A549 (cell line): ENCODE data around the gene PLEKHA6. TPM values are rescaled to one million over a fixed set of nuclear protein-coding genes. Genes with fewer than 3 reads are reported as not detected.

Experiments
- ATAC-seq, 2 experiments: fragments of 200-7000 bp in 1 of 2; fragments of >200 bp in 1 of 2; cut with Nextera tagmentation in 1 of 2; cut with Tn5 transposase in 1 of 2; 3 replicates each; pipeline versions ENCODE4 v1.8.0 to v1.9.1; 2018 to 2020; ENCODE audit warnings: mild to moderate bottlenecking in 1 of 2, moderate library complexity in 1 of 2
- CTCF ChIA-PET: fragments of 300-600 bp; sonication (Branson Sonifier 250); formaldehyde crosslinking; extraction: SDS; loops from one replicate; lab custom pipeline; 2021; ENCODE audit warnings: antibody characterized with exemption, inconsistent platforms; lab: Yijun Ruan, JAX
- POLR2A ChIA-PET: fragments of 350-600 bp; formaldehyde crosslinking; extraction: SDS; loops from one replicate; lab custom pipeline; 2021; ENCODE audit warnings: antibody characterized with exemption, inconsistent platforms; lab: Yijun Ruan, JAX
- DNase-seq, 2 experiments: peaks; one replicate each; pipeline versions ENCODE4 v3.0.0 to v3.0.0-alpha.2; 2011 to 2016; ENCODE audit warnings: low read depth in 1 of 2, low spot score in 1 of 2
- FAIRE-seq: peaks from 2 replicates; lab custom pipeline; 2011; peaks lifted over from hg19 to GRCh38; lab: Jason Lieb, UNC
- H3K27ac ChIP-seq, 2 experiments: fragments of >200 bp; sonication (Bioruptor Twin); formaldehyde crosslinking; 3 replicates each; pipeline ENCODE4 v1.5.1; 2016 to 2017
- H3K4me1 ChIP-seq: fragments of >200 bp; sonication (Bioruptor Twin); formaldehyde crosslinking; 3 replicates; pipeline ENCODE4 v1.6.1; 2016
- H3K4me2 ChIP-seq: fragments of >200 bp; sonication (Bioruptor Twin); formaldehyde crosslinking; 3 replicates; pipeline ENCODE4 v1.6.1; 2016
- H3K4me3 ChIP-seq: fragments of >200 bp; sonication (Bioruptor Twin); formaldehyde crosslinking; 3 replicates; pipeline ENCODE4 v1.5.1; 2016
- H3K9me3 ChIP-seq: fragments of >200 bp; sonication (Bioruptor Twin); formaldehyde crosslinking; 3 replicates; pipeline ENCODE4 v1.6.1; 2016
- CBX2 ChIP-seq: fragments of 200-600 bp; sonication (generic); IDR thresholded peaks from 2 replicates; pipeline ENCODE4 v1.6.1; 2016; ENCODE audit warnings: low read depth, mild to moderate bottlenecking, borderline replicate concordance
- CHD4 ChIP-seq: fragments of 200-600 bp; sonication (generic); IDR thresholded peaks from 2 replicates; pipeline ENCODE4 v1.6.1; 2016; ENCODE audit warnings: antibody characterized with exemption, mild to moderate bottlenecking, borderline replicate concordance
- EHMT2 ChIP-seq: fragments of 200-600 bp; sonication (generic); IDR thresholded peaks from 2 replicates; pipeline ENCODE4 v1.6.1; 2016; ENCODE audit warnings: antibody characterized with exemption, low read depth, mild to moderate bottlenecking, moderate library complexity
- ELK1 ChIP-seq: fragments of 150-350 bp; IDR thresholded peaks from 2 replicates; pipeline ENCODE4 v1.6.1; 2014; ENCODE audit warnings: low read depth, mild to moderate bottlenecking, low read length
- FOSB ChIP-seq: fragments of 250-450 bp; sonication (Bioruptor Pico); IDR thresholded peaks from 2 replicates; pipeline ENCODE4 v1.5.0; 2020; ENCODE audit warnings: mild to moderate bottlenecking, moderate library complexity
- GATA3 ChIP-seq: IDR thresholded peaks from 2 replicates; pipeline ENCODE4 v1.6.1; 2012; ENCODE audit warnings: borderline replicate concordance
- HOXA7 ChIP-seq: fragments of 250-450 bp; sonication (Bioruptor Pico); IDR thresholded peaks from 2 replicates; pipeline ENCODE4 v1.5.0; 2020; ENCODE audit warnings: mild to moderate bottlenecking, moderate library complexity
- KDM1A ChIP-seq: fragments of 200-600 bp; sonication (generic); IDR thresholded peaks from 2 replicates; pipeline ENCODE4 v1.6.1; 2016; ENCODE audit warnings: low read depth, mild to moderate bottlenecking
- MAX ChIP-seq: IDR thresholded peaks from 2 replicates; pipeline ENCODE4 v1.6.1; 2012
- NFE2L2 ChIP-seq: fragments of 150-350 bp; conservative IDR thresholded peaks from 2 replicates; pipeline ENCODE4 v1.6.1; 2014; ENCODE audit warnings: low read length
- NR3C1 ChIP-seq: fragments of >200 bp; sonication (Bioruptor Twin); formaldehyde crosslinking; IDR thresholded peaks from 3 replicates; pipeline ENCODE4 v1.6.1; 2017
- PBX3 ChIP-seq: IDR thresholded peaks from 2 replicates; pipeline ENCODE4 v1.6.1; 2012
- PHF8 ChIP-seq: fragments of 200-600 bp; sonication (generic); IDR thresholded peaks from 2 replicates; pipeline ENCODE4 v1.6.1; 2016; ENCODE audit warnings: low read depth, mild to moderate bottlenecking, antibody characterized with exemption, moderate library complexity, borderline replicate concordance
- POLR2A ChIP-seq: IDR thresholded peaks from 2 replicates; pipeline ENCODE4 v1.6.1; 2012; ENCODE audit warnings: mild to moderate bottlenecking, low read length
- POLR2AphosphoS2 ChIP-seq: conservative IDR thresholded peaks from 2 replicates; pipeline ENCODE4 v1.6.1; 2012; ENCODE audit warnings: low read length, improper control_type of control experiment, inconsistent platforms
- RARB ChIP-seq: fragments of 250-450 bp; sonication (Bioruptor Pico); IDR thresholded peaks from 2 replicates; pipeline ENCODE4 v1.8.0; 2021; ENCODE audit warnings: mild to moderate bottlenecking, moderate library complexity
- SREBF2 ChIP-seq: fragments of 450-650 bp; IDR thresholded peaks from 2 replicates; pipeline ENCODE4 v1.6.1; 2014; ENCODE audit warnings: mild to moderate bottlenecking, moderate library complexity
- TFCP2L1 ChIP-seq: fragments of 250-450 bp; sonication (Bioruptor Pico); IDR thresholded peaks from 2 replicates; pipeline ENCODE4 v1.5.0; 2021; ENCODE audit warnings: mild to moderate bottlenecking
- WGBS: methylation state at CpG from one replicate; pipeline ENCODE4 v1.1.6; 2017; ENCODE audit errors: missing lambda C conversion rate; 5-methylcytosine and 5-hydroxymethylcytosine counted together
- polyA plus RNA-seq, 4 experiments: library from polyadenylated mRNA; depleted of rRNA in 3 of 4; stranded (reverse); fragments of >200 nt; fragmentation: RNase III in 1 of 4; extraction: RNeasy Plus Mini Kit Qiagen cat#74134 plus additional on column Dnase treatment in 1 of 4; gene quantifications; 2 replicates in 3 of 4; 3 replicates in 1 of 4; pipeline ENCODE4 v1.2.3, GENCODE V29; 2011 to 2017

Gene PLEKHA6
- polyA plus RNA-seq, 2 of the 4 experiments (the other 2 are of a cell fraction) = 13.0 to 26.2 TPM

GRCh38 chr1:204248954-204249353, 110.8 kb downstream of the PLEKHA6 start (continued):
- no peak for TF ChIP-seq KDM1A

GRCh38 chr1:204246876-204247275, 112.9 kb downstream of the PLEKHA6 start:
- ChIA-PET CTCF (interaction anchor here (0.5 to 4.7 kb wide), 6 partner anchors 11 to 420 kb away, joined by 3 to 27 read pairs (median 4); no protein-coding TSS in a partner anchor), POLR2A (no interaction called here)
- WGBS = 94% methylated on average over 4 of the region's 4 CpGs

GRCh38 chr1:204242920-204243319, 116.8 kb downstream of the PLEKHA6 start:
- ATAC-seq (no peak), DNase-seq (no peak)
- 97% methylated on average over 10 of the region's 10 CpGs for WGBS
- no peak overlapping the region for H3K27ac ChIP-seq
- ChIA-PET POLR2A (no interaction called here), CTCF (interaction anchor here (0.9 to 3.8 kb wide), 8 partner anchors 10 to 120 kb away, joined by 3 to 16 read pairs (median 5); partner anchors contain the start of gene PLEKHA6)
- TF ChIP-seq HOXA7 (CRISPR knock-in tag) = no peak
- no peak for TF ChIP-seq POLR2A
- no peak for TF ChIP-seq SREBF2
- TF ChIP-seq CBX2 = no peak
- TF ChIP-seq MAX = no peak
- no peak for TF ChIP-seq FOSB (CRISPR knock-in tag)
- TF ChIP-seq RARB (CRISPR knock-in tag) = no peak
- TF ChIP-seq POLR2AphosphoS2 = no peak
- no peak for TF ChIP-seq NFE2L2
- no peak for TF ChIP-seq EHMT2
- no peak for TF ChIP-seq ELK1
- no peak for TF ChIP-seq TFCP2L1 (CRISPR knock-in tag)
- no peak for TF ChIP-seq PBX3
- no peak for TF ChIP-seq KDM1A
- TF ChIP-seq, all 56 proteins: peak for 0
- Histone ChIP-seq H3K9me3 (no peaks in the 10 kb centered on the region), H3K4me3 (no peak overlapping the region), H3K4me1 (no peaks in the 10 kb centered on the region), H3K4me2 (no peak overlapping the region)
- no peak for FAIRE-seq

More at GRCh38 chr1:204246876-204247275, 112.9 kb downstream of the PLEKHA6 start:
- Histone ChIP-seq H3K4me1 (no peaks in the 10 kb centered on the region), H3K9me3 (no peaks in the 10 kb centered on the region), H3K4me2 (no peak overlapping the region), H3K27ac (no peak overlapping the region), H3K4me3 (no peak overlapping the region)
- no peak for TF ChIP-seq NR3C1
- TF ChIP-seq GATA3 = no peak
- no peak for TF ChIP-seq POLR2A
- no peak for TF ChIP-seq PHF8
- no peak for TF ChIP-seq CHD4
- DNase-seq (no peak), FAIRE-seq (no peak), ATAC-seq (no peak)

GRCh38 chr1:204241914-204242313, 117.8 kb downstream of the PLEKHA6 start:
- CTCF ChIA-PET = interaction anchor here (0.9 to 3.4 kb wide), 7 partner anchors 16 to 125 kb away, joined by 3 to 16 read pairs (median 5); partner anchors contain the start of gene PLEKHA6
- WGBS = 88% methylated on average over 5 of the region's 5 CpGs
- no peaks in the 10 kb centered on the region for H3K4me1 ChIP-seq
- H3K4me3 ChIP-seq = no peak overlapping the region
- FAIRE-seq = no peak
- no peak for TF ChIP-seq MAX
- H3K9me3 ChIP-seq = no peaks in the 10 kb centered on the region
- DNase-seq = no peak
- POLR2A ChIA-PET = no interaction called here
- ATAC-seq = no peak
- no peak overlapping the region for H3K27ac ChIP-seq
- H3K4me2 ChIP-seq = no peak overlapping the region
